ENCODE results near the gene MAGI1.
"Not testable (repeated sequence)": the region's sequence is repeated elsewhere in the genome, so short reads cannot be mapped to it uniquely, and the experiment has no call there.

Gene MAGI1

GRCh38 chr3:65587650-65588439 lies 450.9 kb downstream of the MAGI1 start:
- DNase-seq, result no peak
- intact Hi-C loops (cut with DNase I), result no loop called here

GRCh38 chr3:65584913-65585312 lies 453.8 kb downstream of the MAGI1 start:
- intact Hi-C loops (cut with DNase I), result no loop called here
- no peak for DNase-seq

- no peak for DNase-seq
- intact Hi-C loops (cut with DNase I), result no loop called here
These were observed 454.7 kb downstream of the MAGI1 start for GRCh38 chr3:65584002-65584401.

- intact Hi-C loops (cut with DNase I), result no loop called here
- DNase-seq, result no peak
These were observed 455.5 kb downstream of the MAGI1 start for GRCh38 chr3:65583188-65583587.

- no peak for DNase-seq
- intact Hi-C loops (cut with DNase I), result no loop called here
These were observed 456.6 kb downstream of the MAGI1 start for GRCh38 chr3:65582012-65582717.

GRCh38 chr3:65581313-65581712 lies 457.4 kb downstream of the MAGI1 start:
- intact Hi-C loops (cut with DNase I), result no loop called here

GRCh38 chr3:65578861-65579260 lies 459.9 kb downstream of the MAGI1 start:
- DNase-seq, result no peak
- intact Hi-C loops (cut with DNase I), result no loop called here

More at GRCh38 chr3:65581313-65581712, 457.4 kb downstream of the MAGI1 start:
- DNase-seq, result no peak

GRCh38 chr3:65577843-65578430 lies 460.8 kb downstream of the MAGI1 start:
- peak in 6 of 10 donors; percentile 28 to 91 (median 36) for DNase-seq
- intact Hi-C loops (cut with DNase I), result no loop called here

- intact Hi-C loops (cut with DNase I), result no loop called here
- DNase-seq, result no peak
These were observed 461.8 kb downstream of the MAGI1 start for GRCh38 chr3:65576966-65577365.

- intact Hi-C loops (cut with DNase I), result no loop called here
- no peak for DNase-seq
These were observed 462.5 kb downstream of the MAGI1 start for GRCh38 chr3:65576228-65576627.

GRCh38 chr3:65575376-65575840 lies 463.3 kb downstream of the MAGI1 start:
- DNase-seq, result no peak
- intact Hi-C loops (cut with DNase I), result no loop called here

GRCh38 chr3:65573548-65574116 lies 465.1 kb downstream of the MAGI1 start:
- intact Hi-C loops (cut with DNase I), result no loop called here

GRCh38 chr3:65572175-65572777 lies 466.4 kb downstream of the MAGI1 start:
- intact Hi-C loops (cut with DNase I), result no loop called here

More at GRCh38 chr3:65573548-65574116, 465.1 kb downstream of the MAGI1 start:
- DNase-seq, result no peak

GRCh38 chr3:65569845-65570405 lies 468.8 kb downstream of the MAGI1 start:
- intact Hi-C loops (cut with DNase I), result no loop called here
- DNase-seq, result no peak

More at GRCh38 chr3:65572175-65572777, 466.4 kb downstream of the MAGI1 start:
- no peak for DNase-seq

- intact Hi-C loops (cut with DNase I), result no loop called here
- DNase-seq, result no peak
These were observed 469.6 kb downstream of the MAGI1 start for GRCh38 chr3:65569129-65569528.

- intact Hi-C loops (cut with DNase I), result no loop called here
These were observed 470.2 kb downstream of the MAGI1 start for GRCh38 chr3:65568497-65568896.

GRCh38 chr3:65565744-65566143 lies 473.0 kb downstream of the MAGI1 start:
- DNase-seq; intact Hi-C loops (cut with DNase I): not testable (repeated sequence)

More at GRCh38 chr3:65568497-65568896, 470.2 kb downstream of the MAGI1 start:
- DNase-seq, result no peak

GRCh38 chr3:65564483-65564882 lies 474.2 kb downstream of the MAGI1 start:
- intact Hi-C loops (cut with DNase I), result no loop called here
- no peak for DNase-seq

- intact Hi-C loops (cut with DNase I), result no loop called here
- no peak for DNase-seq
These were observed 474.9 kb downstream of the MAGI1 start for GRCh38 chr3:65563861-65564260.

- no peak for DNase-seq
These were observed 476.3 kb downstream of the MAGI1 start for GRCh38 chr3:65562447-65562846.

More at GRCh38 chr3:65562447-65562846, 476.3 kb downstream of the MAGI1 start:
- intact Hi-C loops (cut with DNase I), result no loop called here

All from posterior cingulate gyrus (tissue), 11 donors.